Left renal pelvis (tissue), 4 donors: ENCODE results near the gene PPP2R5C. TPM values are rescaled to one million over a fixed set of nuclear protein-coding genes. Genes with fewer than 3 reads are reported as not detected.

Source experiments
- DNase-seq, 4 donors: peaks; one replicate each; pipeline ENCODE4 v3.0.0-alpha.2; 2013; ENCODE audit warnings: low read depth in 4 of 4, low spot score in 3 of 4
- polyA plus RNA-seq, 4 donors: library from polyadenylated mRNA; unstranded; fragments of 120-200 nt; gene quantifications; one replicate each; pipeline ENCODE4 v1.2.1, GENCODE V29; 2013; ENCODE audit not compliant: insufficient read length in 4 of 4

The PPP2R5C gene
- polyA plus RNA-seq, 4 donors = 95.6 to 121 (median 106) TPM

GRCh38 chr14:101834800-101835547, 73.5 kb downstream of the PPP2R5C start:
- DNase-seq = no peak

- DNase-seq = no peak
Observed at GRCh38 chr14:101835566-101835965, 74.1 kb downstream of the PPP2R5C start.

GRCh38 chr14:101836135-101836534, 74.6 kb downstream of the PPP2R5C start:
- DNase-seq = no peak

GRCh38 chr14:101838476-101838875, 77.0 kb downstream of the PPP2R5C start:
- DNase-seq = no peak

GRCh38 chr14:101839236-101839635, 77.7 kb downstream of the PPP2R5C start:
- DNase-seq = peak in 1 of 4 donors; percentile 8

- DNase-seq = no peak
Observed at GRCh38 chr14:101839661-101840060, 78.2 kb downstream of the PPP2R5C start.

- DNase-seq = no peak
Observed at GRCh38 chr14:101840649-101841369, 79.3 kb downstream of the PPP2R5C start.

- DNase-seq = no peak
Observed at GRCh38 chr14:101843038-101843437, 81.5 kb downstream of the PPP2R5C start.

GRCh38 chr14:101843665-101844064, 82.2 kb downstream of the PPP2R5C start:
- DNase-seq = no peak

GRCh38 chr14:101844219-101844618, 82.7 kb downstream of the PPP2R5C start:
- DNase-seq = no peak

- no peak for DNase-seq
Observed at GRCh38 chr14:101844751-101845150, 83.2 kb downstream of the PPP2R5C start.

- DNase-seq = no peak
Observed at GRCh38 chr14:101845496-101845895, 84.0 kb downstream of the PPP2R5C start.

GRCh38 chr14:101845896-101846295, 84.4 kb downstream of the PPP2R5C start:
- no peak for DNase-seq

GRCh38 chr14:101849125-101849524, 87.6 kb downstream of the PPP2R5C start:
- no peak for DNase-seq

GRCh38 chr14:101849640-101850039, 88.1 kb downstream of the PPP2R5C start:
- DNase-seq = no peak

GRCh38 chr14:101851183-101851582, 89.7 kb downstream of the PPP2R5C start:
- no peak for DNase-seq

GRCh38 chr14:101851736-101852405, 90.4 kb downstream of the PPP2R5C start:
- no peak for DNase-seq

- DNase-seq = no peak
Observed at GRCh38 chr14:101852785-101853184, 91.3 kb downstream of the PPP2R5C start.

GRCh38 chr14:101853455-101854018, 92.0 kb downstream of the PPP2R5C start:
- DNase-seq = no peak

GRCh38 chr14:101854366-101854765, 92.9 kb downstream of the PPP2R5C start:
- no peak for DNase-seq

GRCh38 chr14:101855958-101856357, 94.4 kb downstream of the PPP2R5C start:
- DNase-seq = no peak
